ENCODE measurements around the gene NRDC.

- TF ChIP-seq REST (IDR thresholded peaks at IDR 0.05; ENCODE audit: low read depth) (no peak), CTCF (IDR thresholded peaks at IDR 0.05 in 2 of 3, conservative IDR thresholded peaks at IDR 0.05 in 1 of 3; ENCODE audit: borderline replicate concordance in 1 of 3, insufficient read depth in 1 of 3, low read depth in 2 of 3, low read length in 2 of 3) (no peak), ATF3 (IDR thresholded peaks at IDR 0.05) (no peak), EZH2 (IDR thresholded peaks at IDR 0.05) (no peak), MAX (IDR thresholded peaks at IDR 0.05) (no peak), RAD21 (IDR thresholded peaks at IDR 0.05; ENCODE audit: low read depth) (no peak)
These were observed 84.3 kb downstream of the NRDC start for GRCh38 chr1:51794260-51794659.
